Measurements from ENCODE around the gene TSN.

The TSN gene

DNA sequence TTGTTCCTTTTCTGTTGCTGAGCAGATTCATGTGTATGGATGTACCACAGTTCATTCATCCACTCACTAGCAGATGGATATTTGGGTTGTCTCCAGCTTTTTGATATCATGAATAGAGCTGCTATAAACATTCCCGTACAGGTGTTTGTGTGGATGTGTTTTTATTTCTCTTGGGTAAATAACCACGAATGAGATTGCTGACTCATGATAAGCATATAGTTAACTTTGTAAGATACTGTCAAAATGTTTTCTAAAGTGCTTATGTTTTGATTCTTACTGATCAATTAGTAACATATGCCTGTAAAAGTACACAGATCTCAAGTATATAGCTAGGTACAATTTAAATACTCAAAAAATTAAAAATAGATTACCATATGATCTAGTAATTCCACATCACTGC lies 27.7 kb downstream of the TSN start:
- Histone ChIP-seq H3K27ac (no peak overlapping the region), H3K9ac (no peak overlapping the region), H3K4me3 (no peak overlapping the region), H3K36me3 (no peaks in the 10 kb centered on the region), H3K4me1 (no peaks in the 10 kb centered on the region), H4K20me1 (no peaks in the 10 kb centered on the region), H3K4me2 (no peak overlapping the region), H3K9me3 (replicated peaks in 1 of 11) (peaks cover 0 to under 1% (median 0%) of the 10 kb centered on the region in 11 experiments; a peak in 2 of 22 replicates), H3K27me3 (no peaks in the 10 kb centered on the region)
- TF ChIP-seq Cebpa-rat (IDR thresholded peaks at IDR 0.05) = no peak

DNA sequence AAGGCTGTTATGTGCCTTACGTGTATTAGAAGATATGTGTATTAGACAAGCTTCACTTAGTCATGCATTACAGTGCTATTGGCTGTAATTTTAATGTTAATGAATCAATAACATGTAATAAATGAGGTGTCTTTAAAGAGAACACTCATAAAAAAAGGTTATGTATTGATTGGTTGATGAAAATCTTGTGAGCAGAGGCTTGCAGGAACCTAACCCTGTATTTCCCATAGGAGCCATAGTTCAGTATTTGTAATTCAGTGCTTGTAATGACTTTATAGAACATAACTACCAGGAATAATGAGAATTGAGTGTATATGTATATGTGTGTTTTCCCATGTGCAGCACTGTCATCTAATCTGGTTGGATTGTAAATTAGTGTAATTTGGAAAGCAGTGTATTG lies 33.2 kb downstream of the TSN start:
- H3K4me3 ChIP-seq = no peak overlapping the region
- no peak overlapping the region for H3K27ac ChIP-seq
- H3K4me2 ChIP-seq = no peak overlapping the region
- peaks cover 0 to 7% (median 0%) of the 10 kb centered on the region in 11 experiments; a peak in 3 of 22 replicates for H3K9me3 ChIP-seq (replicated peaks in 1 of 11)
- no peak overlapping the region for H3K9ac ChIP-seq
- no peak for TF ChIP-seq Cebpa-rat (IDR thresholded peaks at IDR 0.05)
- no peaks in the 10 kb centered on the region for H3K36me3 ChIP-seq
- H3K4me1 ChIP-seq = peaks cover 0 to 6% (median 0%) of the 10 kb centered on the region in 10 experiments; a peak in 2 of 20 replicates
- H3K27me3 ChIP-seq = no peaks in the 10 kb centered on the region
- H4K20me1 ChIP-seq = no peaks in the 10 kb centered on the region

DNA sequence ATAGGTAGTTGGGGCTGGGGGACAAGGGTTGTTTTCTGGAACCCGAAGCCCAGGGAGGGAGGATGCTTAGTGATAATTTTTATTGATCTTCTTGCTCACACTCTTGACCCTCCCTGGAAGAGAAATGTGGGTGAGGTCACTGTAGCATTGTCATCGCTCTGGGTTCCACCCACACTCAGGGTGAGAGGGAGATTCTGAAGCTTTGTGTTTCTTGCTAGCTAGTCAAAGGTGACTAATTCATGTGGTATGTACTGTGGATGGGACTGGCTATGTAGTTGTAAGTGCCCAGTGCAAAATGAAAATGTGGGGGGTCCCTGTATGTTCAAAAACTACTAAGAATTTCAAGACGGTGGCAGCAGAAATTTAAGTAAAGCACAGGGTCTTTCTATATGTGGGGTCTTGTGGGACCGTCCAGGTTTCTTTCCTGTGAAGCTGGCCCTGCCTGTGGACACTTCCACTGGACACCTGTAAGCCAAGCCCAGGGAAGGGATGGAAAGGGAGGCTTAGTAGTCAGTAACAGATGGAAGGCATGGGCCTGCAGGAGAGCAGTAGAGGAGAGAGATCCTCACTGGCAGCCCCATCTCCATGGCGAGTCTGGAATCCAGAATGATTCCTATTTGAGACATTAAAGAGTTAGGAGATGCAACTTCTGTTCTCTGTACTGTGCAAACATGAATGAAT lies 35.0 kb downstream of the TSN start:
- Histone ChIP-seq H3K4me2 (peak overlapping the region in 2 of 11 experiments; percentile 9 to 22; a peak in 1 of 22 replicates), H3K4me1 (peaks cover 0 to 6% (median 0%) of the 10 kb centered on the region in 10 experiments; a peak in 2 of 20 replicates), H3K27ac (no peak overlapping the region), H3K27me3 (no peaks in the 10 kb centered on the region), H4K20me1 (no peaks in the 10 kb centered on the region), H3K9me3 (replicated peaks in 1 of 11) (peaks cover 0 to 7% (median 0%) of the 10 kb centered on the region in 11 experiments; a peak in 3 of 22 replicates), H3K4me3 (no peak overlapping the region), H3K9ac (no peak overlapping the region), H3K36me3 (no peaks in the 10 kb centered on the region)
- TF ChIP-seq Cebpa-rat (IDR thresholded peaks at IDR 0.05) = no peak

DNA sequence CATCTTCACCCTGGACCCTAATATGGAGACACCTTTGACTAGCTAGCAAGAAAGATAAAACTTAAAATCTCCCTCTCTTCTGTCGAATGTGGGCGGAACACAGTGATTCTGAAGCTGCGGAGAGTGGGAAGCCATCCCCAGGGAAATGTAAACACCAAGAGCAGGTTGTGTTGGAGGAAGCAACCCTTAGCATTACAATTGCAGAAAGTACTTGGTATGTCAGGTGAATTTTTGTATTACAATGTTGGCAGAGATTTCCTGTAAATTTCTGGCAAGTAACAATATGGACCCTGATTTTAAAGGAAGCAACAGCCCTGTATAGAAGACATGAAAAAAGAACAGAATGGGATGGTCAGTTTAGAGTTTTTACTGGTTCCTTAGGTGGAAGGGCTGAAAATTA lies 35.8 kb downstream of the TSN start:
- H3K9me3 ChIP-seq (replicated peaks in 1 of 11) = peaks cover 0 to 7% (median 0%) of the 10 kb centered on the region in 11 experiments; a peak in 3 of 22 replicates
- TF ChIP-seq Cebpa-rat (IDR thresholded peaks at IDR 0.05) = no peak
- H3K27me3 ChIP-seq = no peaks in the 10 kb centered on the region
- no peak overlapping the region for H3K9ac ChIP-seq
- no peak overlapping the region for H3K4me3 ChIP-seq
- H4K20me1 ChIP-seq = no peaks in the 10 kb centered on the region
- peaks cover 0 to 6% (median 0%) of the 10 kb centered on the region in 10 experiments; a peak in 2 of 20 replicates for H3K4me1 ChIP-seq
- no peak overlapping the region for H3K4me2 ChIP-seq
- H3K36me3 ChIP-seq = no peaks in the 10 kb centered on the region
- no peak overlapping the region for H3K27ac ChIP-seq

DNA sequence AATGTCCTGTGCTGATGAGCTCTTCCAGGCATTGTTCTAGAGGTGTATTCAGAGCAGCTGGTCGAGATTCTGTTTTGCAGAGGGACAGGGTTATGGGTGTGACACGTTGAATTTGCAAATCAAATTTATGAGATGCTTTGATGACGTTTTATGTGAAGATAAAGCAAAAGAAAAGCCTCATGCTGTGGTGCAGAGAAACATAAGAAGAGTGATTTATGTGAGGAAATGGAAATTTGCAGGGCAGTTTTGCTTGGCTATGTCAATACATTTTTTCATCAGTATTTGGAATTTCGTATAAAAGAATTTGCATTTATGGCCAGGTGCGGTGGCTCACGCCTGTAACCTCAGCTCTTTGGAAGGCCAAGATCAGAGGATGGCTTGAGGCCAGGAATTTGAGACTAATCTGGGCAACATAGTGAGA lies 36.4 kb downstream of the TSN start:
- Histone ChIP-seq H3K27me3 (no peaks in the 10 kb centered on the region), H3K4me2 (no peak overlapping the region), H3K4me1 (peaks cover 0 to 6% (median 0%) of the 10 kb centered on the region in 10 experiments; a peak in 2 of 20 replicates), H3K9ac (no peak overlapping the region), H3K4me3 (no peak overlapping the region), H3K9me3 (replicated peaks in 1 of 11) (peaks cover 0 to 7% (median 0%) of the 10 kb centered on the region in 11 experiments; a peak in 3 of 22 replicates), H3K27ac (no peak overlapping the region), H4K20me1 (no peaks in the 10 kb centered on the region), H3K36me3 (no peaks in the 10 kb centered on the region)
- TF ChIP-seq Cebpa-rat (IDR thresholded peaks at IDR 0.05) = no peak

DNA sequence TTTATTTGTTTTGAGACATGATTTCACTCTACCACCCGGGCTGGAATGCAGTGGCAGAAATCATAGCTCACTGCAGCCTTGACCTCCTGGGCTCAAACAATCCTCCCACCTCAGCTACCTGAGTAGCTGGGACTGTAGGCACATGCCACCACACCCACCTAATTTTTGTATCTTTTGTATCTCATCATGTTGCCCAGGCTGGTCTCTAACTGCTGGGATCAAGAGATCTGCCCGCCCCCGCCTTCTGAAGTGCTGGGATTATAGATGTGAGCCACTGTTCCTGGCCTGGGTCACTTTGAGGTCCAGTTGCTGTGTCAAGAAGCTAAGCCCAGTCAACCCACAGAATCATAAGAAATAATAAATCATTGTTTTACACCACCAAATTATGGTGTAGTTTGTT lies 38.4 kb downstream of the TSN start:
- Histone ChIP-seq H3K4me1 (peaks cover 0 to 6% (median 0%) of the 10 kb centered on the region in 10 experiments; a peak in 2 of 20 replicates), H3K4me3 (no peak overlapping the region), H3K9ac (no peak overlapping the region), H3K36me3 (no peaks in the 10 kb centered on the region), H3K27ac (no peak overlapping the region), H3K27me3 (no peaks in the 10 kb centered on the region), H4K20me1 (no peaks in the 10 kb centered on the region), H3K4me2 (no peak overlapping the region), H3K9me3 (replicated peaks in 1 of 11) (peaks cover 0 to 1% (median 0%) of the 10 kb centered on the region in 11 experiments; a peak in 2 of 22 replicates)
- no peak for TF ChIP-seq Cebpa-rat (IDR thresholded peaks at IDR 0.05)

DNA sequence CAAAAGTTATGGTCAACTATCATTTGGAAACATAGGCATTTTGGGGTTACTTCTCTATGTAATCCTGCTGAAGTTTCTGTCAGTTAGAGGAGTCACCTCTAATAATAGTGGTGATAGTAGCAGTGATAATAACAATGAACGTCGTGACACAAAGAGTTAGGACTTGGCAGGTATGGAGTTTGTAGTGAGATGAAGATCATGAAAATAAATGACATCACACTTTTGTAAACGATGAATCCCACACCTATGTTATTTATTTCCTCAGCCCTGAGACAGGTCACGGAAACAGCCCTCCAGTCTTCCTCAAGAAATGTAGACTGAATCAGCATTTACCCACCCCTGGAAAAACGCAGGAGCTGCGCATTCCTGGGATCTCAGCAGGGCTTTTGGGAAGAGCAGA lies 38.8 kb downstream of the TSN start:
- H3K9me3 ChIP-seq (replicated peaks in 1 of 11) = no peaks in the 10 kb centered on the region
- H3K27me3 ChIP-seq = no peaks in the 10 kb centered on the region
- no peak overlapping the region for H3K4me3 ChIP-seq
- peaks cover 0 to 6% (median 0%) of the 10 kb centered on the region in 10 experiments; a peak in 2 of 20 replicates for H3K4me1 ChIP-seq
- no peaks in the 10 kb centered on the region for H3K36me3 ChIP-seq
- H4K20me1 ChIP-seq = no peaks in the 10 kb centered on the region
- no peak overlapping the region for H3K4me2 ChIP-seq
- TF ChIP-seq Cebpa-rat (IDR thresholded peaks at IDR 0.05) = no peak
- H3K9ac ChIP-seq = no peak overlapping the region
- no peak overlapping the region for H3K27ac ChIP-seq

DNA sequence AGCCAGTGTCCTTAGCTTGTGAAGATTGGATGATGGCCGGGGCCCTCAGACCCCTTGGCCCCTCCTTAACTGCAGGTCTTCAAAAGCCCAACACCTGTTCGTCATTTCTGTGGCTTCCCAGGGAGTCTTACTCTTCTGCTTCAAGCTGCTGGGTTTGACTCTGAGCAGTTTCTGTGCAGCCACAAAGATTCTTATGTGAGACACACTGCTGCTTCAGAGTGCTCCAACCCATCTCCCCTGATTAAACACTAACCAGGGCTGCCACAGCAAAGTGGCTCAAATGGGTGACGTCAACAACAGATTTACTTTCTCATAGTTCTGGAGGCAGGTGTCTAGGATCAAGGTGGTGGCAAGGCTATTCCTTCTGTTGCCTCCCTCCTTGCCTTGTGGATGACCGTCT lies 40.8 kb downstream of the TSN start:
- H3K36me3 ChIP-seq = no peaks in the 10 kb centered on the region
- no peak overlapping the region for H3K9ac ChIP-seq
- no peak for TF ChIP-seq Cebpa-rat (IDR thresholded peaks at IDR 0.05)
- H3K9me3 ChIP-seq (replicated peaks in 1 of 11) = peaks cover under 1 to 7% (median 2%) of the 10 kb centered on the region in 11 experiments
- H3K27ac ChIP-seq = no peak overlapping the region
- no peak overlapping the region for H3K4me3 ChIP-seq
- H3K4me2 ChIP-seq = no peak overlapping the region
- no peaks in the 10 kb centered on the region for H3K4me1 ChIP-seq
- H4K20me1 ChIP-seq = no peaks in the 10 kb centered on the region
- H3K27me3 ChIP-seq = no peaks in the 10 kb centered on the region

DNA sequence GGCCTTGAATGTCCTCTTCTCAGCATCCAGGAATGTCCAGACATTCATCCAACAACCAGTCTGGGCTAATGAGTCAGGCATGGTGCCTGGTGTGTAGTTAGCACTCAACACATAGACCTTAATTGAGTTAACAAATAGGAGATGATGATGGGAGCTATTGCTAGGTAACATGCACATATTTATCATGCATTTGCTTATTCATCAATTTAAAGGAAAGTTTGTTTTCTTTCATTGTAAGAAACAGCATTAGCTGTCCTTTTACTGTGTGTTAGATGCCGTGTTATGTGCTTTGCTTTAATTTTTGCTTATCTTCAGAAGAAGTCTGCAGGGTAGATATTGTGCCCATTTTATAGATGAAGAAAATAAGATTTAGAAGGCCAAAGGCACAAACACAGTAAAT lies 43.2 kb downstream of the TSN start:
- no peaks in the 10 kb centered on the region for H3K27me3 ChIP-seq
- no peak overlapping the region for H3K4me2 ChIP-seq
- H3K4me1 ChIP-seq = peaks cover 2 to 7% (median 4%) of the 10 kb centered on the region in 10 experiments
- no peaks in the 10 kb centered on the region for H3K36me3 ChIP-seq
- H3K27ac ChIP-seq = no peak overlapping the region
- no peak overlapping the region for H3K4me3 ChIP-seq
- TF ChIP-seq Cebpa-rat (IDR thresholded peaks at IDR 0.05) = no peak
- H3K9ac ChIP-seq = no peak overlapping the region
- H3K9me3 ChIP-seq (replicated peaks in 1 of 11) = peaks cover 17 to 24% (median 18%) of the 10 kb centered on the region in 11 experiments
- no peaks in the 10 kb centered on the region for H4K20me1 ChIP-seq

DNA sequence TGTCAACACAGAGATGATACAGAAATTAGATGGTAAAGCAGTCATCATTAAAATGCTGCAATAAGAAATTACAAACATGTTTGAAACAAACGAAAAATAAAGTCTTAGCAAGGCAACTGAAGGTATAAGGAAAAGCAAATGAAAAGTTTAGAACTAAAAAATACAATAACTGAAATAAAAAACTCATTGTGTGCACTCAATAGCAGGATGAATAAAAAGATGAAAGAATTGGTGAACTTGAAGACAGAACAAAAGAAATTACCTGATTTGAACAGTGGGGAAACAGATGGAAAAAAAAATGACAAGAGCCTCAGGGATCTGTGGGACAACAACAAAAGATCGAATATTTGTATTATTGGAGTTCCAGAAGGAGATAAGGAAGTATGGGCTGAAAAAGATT lies 46.5 kb downstream of the TSN start:
- Histone ChIP-seq H3K36me3 (no peaks in the 10 kb centered on the region), H3K27ac (no peak overlapping the region)

More for the DNA sequence above, 46.5 kb downstream of the TSN start:
- no peaks in the 10 kb centered on the region for H4K20me1 ChIP-seq
- H3K9ac ChIP-seq = no peak overlapping the region
- no peaks in the 10 kb centered on the region for H3K27me3 ChIP-seq
- H3K9me3 ChIP-seq (replicated peaks in 1 of 11) = peaks cover 17 to 24% (median 18%) of the 10 kb centered on the region in 11 experiments
- peaks cover 18 to 26% (median 23%) of the 10 kb centered on the region in 10 experiments for H3K4me1 ChIP-seq
- H3K4me2 ChIP-seq = no peak overlapping the region
- no peak overlapping the region for H3K4me3 ChIP-seq
- no peak for TF ChIP-seq Cebpa-rat (IDR thresholded peaks at IDR 0.05)
